SH-SY5Y (cell line): ENCODE data around the gene STAC.

Source experiments
- GATA2 ChIP-seq: IDR thresholded peaks from 2 replicates; pipeline ENCODE4 v1.6.1; 2011; ENCODE audit warnings: mild to moderate bottlenecking, low read depth, low read length
- GATA3 ChIP-seq: IDR thresholded peaks from 2 replicates; pipeline ENCODE4 v1.6.1; 2011; ENCODE audit warnings: low read depth, mild to moderate bottlenecking, low read length, moderate library complexity

STAC gene

GRCh38 chr3:36511791-36512486 is 131.6 kb downstream of the STAC start:
- TF ChIP-seq GATA3 (no peak), GATA2 (no peak)

DNA sequence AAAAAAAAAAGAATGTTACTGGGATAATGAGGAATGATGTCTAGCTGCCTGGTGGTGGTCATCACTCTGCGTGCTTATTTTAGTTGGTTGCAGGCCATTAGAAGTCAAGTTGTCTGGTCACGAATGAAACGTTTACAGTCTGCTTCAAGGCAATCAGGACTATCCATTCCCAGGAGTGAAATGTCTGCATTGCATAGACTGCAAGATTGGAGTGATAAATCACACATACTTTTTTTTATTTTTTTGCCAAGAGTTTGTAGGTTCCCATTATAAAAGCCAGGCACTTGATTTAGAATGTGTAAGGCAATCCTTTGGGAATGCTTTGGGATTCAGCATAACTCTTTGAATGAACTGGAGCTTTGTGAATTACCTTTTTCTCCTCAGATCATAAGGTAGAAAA is 132.3 kb downstream of the STAC start:
- TF ChIP-seq GATA3 = peak; percentile 55; the same call in 1 of the 2 replicates
- no peak for TF ChIP-seq GATA2

- TF ChIP-seq GATA2 (no peak), GATA3 (no peak)
These were observed 133.9 kb downstream of the STAC start for GRCh38 chr3:36514171-36514570.

DNA sequence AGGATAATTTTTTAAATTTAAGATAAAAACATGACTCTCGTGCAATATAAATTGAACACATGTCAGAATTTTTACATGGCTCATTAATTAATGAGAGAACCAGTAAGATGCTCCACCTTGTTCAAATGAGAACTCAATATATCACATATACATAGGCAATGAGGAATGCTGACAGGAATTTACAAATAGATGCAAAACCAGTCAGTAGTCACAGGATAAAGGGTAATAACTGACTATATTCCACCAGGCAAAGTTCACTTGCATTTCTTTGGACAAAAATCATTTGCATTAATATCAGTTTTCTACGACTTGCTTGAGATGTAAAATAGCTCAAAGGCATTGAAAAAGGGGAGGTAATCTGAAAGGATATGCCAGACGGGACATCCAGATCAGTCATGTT is 139.4 kb downstream of the STAC start:
- no peak for TF ChIP-seq GATA3
- no peak for TF ChIP-seq GATA2

GRCh38 chr3:36520241-36521006 is 140.1 kb downstream of the STAC start:
- TF ChIP-seq GATA2 = peak; percentile 85
- peak; percentile 92 for TF ChIP-seq GATA3

DNA sequence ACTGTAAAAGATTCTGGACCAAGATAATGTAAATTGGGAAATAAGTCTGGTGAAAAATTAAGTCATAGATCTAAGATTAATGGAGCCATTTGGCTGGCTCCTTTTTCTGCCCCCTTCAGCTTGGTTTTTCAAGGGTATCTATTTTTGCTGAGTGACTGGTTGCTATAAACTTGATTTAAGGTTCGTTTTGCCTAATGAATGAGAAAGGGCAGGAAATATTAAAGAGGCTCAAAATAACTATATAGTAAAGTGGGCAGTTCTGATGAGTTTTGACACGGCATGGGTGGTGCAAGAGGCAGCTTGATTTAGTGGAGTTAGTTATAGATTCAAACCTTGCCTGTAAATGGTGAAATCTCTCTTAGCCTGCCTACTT is 140.7 kb downstream of the STAC start:
- TF ChIP-seq GATA2 = no peak
- no peak for TF ChIP-seq GATA3

DNA sequence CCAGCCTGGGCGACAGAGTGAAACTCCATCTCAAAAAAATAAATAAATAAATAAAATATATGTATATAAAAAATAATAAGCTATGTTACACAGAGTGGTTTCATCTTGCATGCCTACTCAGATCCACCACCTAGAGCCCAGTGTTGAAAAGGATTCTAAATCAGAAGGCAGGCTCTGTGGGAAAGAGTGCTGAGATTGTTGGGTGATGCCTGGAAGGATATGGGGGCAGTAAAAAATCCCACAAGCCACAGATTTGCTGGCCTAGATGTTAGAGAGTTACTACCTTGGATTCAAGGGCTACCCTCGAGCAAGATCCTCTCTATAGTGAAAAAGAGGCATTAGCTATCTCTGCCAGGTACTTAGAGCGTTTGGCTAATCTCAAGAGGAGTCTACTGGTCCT is 144.3 kb downstream of the STAC start:
- TF ChIP-seq GATA3 (no peak), GATA2 (no peak)

DNA sequence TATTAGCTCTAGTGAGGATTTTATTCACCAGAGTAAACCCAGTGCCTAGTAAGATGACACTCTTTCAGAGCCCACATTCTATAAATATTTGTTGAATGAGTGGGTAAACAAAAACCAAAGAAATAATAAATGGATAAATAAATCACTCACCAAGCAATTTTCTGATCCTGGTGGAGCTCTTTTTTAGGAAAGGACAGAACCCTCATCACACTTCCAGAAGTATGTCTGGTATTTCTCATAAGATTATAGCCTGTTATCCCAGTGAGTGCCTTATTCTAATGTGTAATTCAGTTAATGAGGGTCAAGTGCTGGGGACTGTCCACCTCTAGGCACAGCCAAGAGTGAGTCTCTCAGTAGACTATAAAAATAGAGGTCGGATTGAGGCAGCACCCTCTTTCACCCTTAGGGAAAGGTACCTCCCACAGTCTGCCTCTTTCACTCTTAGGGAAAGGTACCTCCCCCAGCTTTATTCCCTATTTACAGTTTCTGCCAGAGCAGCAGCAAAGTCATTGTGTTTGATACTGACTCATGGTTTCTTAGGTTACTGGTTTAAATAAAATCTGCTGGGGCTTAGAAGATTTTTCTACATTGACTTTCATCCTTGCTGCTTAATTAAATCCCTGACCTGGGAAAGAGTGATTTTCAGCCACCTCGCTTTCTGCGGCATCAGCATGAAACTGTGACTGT is 145.0 kb downstream of the STAC start:
- no peak for TF ChIP-seq GATA2
- no peak for TF ChIP-seq GATA3

DNA sequence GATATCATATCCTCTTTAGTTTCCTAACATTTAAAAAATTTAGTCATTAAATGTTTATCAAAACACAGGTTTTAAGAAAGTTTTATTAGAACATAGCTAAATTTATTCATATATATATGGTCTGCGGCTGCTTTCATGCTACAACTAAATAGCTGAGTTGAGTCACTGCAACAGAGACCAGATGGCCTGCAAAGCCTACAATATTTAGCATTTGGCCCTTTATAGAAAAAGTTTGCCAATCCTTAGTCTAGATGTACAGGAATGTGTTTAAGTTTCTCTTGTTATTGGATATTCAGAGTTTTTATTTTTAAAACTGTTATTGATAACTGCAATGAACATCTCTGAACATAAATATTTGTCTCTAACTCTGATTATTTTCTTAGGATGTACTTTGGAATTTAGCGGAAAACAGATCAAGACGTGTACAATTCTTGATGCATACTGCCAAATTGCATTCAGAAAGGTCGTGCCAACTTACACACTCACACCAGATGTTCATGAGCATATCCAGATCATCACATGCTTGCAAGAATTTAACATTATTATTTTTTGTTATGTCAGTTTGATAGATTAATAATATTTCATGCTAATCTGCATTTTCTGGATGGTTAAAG is 157.9 kb downstream of the STAC start:
- TF ChIP-seq GATA3 (no peak), GATA2 (no peak)

GRCh38 chr3:36540888-36541518 is 160.7 kb downstream of the STAC start:
- TF ChIP-seq GATA2 (no peak), GATA3 (no peak)

GRCh38 chr3:36542186-36542585 is 161.9 kb downstream of the STAC start:
- no peak for TF ChIP-seq GATA3
- no peak for TF ChIP-seq GATA2

GRCh38 chr3:36543276-36543997 is 163.1 kb downstream of the STAC start:
- TF ChIP-seq GATA3 (no peak), GATA2 (no peak)

GRCh38 chr3:36546226-36546625 is 165.9 kb downstream of the STAC start:
- TF ChIP-seq GATA3 (no peak), GATA2 (no peak)

DNA sequence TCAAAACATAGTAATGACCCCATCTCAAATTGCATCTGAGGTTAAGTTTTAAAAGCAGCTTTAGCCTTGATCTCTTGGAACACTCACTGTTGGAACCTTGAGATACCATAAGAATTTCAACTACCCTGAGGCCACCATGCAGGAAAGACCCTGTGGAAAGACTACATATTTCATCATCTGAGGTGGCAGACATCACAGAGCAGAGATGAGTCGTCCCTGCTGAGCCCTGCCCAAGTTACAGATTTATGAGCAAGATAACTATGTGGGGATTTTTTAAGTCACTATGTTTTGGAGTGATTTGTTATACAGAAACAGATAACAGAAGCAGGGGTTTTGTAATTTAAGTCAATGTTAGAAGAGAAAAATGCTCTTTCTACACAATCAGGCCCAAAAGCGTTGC is 168.4 kb downstream of the STAC start:
- TF ChIP-seq GATA2 (no peak), GATA3 (no peak)
